HG02840 (cell line): Measurements from ENCODE around the gene TMEM98.
"Not testable (repeated sequence)": the region's sequence is repeated elsewhere in the genome, so short reads cannot be mapped to it uniquely, and the experiment has no call there.

ENCODE experiments used
- ATAC-seq: cut with Tn5 transposase; IDR thresholded peaks from one replicate; pipeline ENCODE4 v1.9.1; 2021; ENCODE audit warnings: mild to moderate bottlenecking, moderate library complexity, moderate number of reproducible peaks; ENCODE audit not compliant: unreplicated experiment, low FRiP score

Gene TMEM98

GRCh38 chr17:32971171-32971570 lies 43.2 kb downstream of the TMEM98 start:
- ATAC-seq: no peak

- no peak for ATAC-seq
Observed at GRCh38 chr17:32976131-32976530, 48.2 kb downstream of the TMEM98 start.

- no peak for ATAC-seq
Observed at GRCh38 chr17:32976605-32977004, 48.7 kb downstream of the TMEM98 start.

- no peak for ATAC-seq
Observed at GRCh38 chr17:32980230-32980629, 52.3 kb downstream of the TMEM98 start.

- ATAC-seq: not testable (repeated sequence)
Observed at GRCh38 chr17:32981611-32982010, 53.7 kb downstream of the TMEM98 start.

- ATAC-seq: no peak
Observed at GRCh38 chr17:32985050-32985756, 57.2 kb downstream of the TMEM98 start.

- not testable (repeated sequence) for ATAC-seq
Observed at GRCh38 chr17:32987453-32987805, 59.5 kb downstream of the TMEM98 start.

GRCh38 chr17:32987868-32988267 lies 59.9 kb downstream of the TMEM98 start:
- not testable (repeated sequence) for ATAC-seq

GRCh38 chr17:32988481-32989101 lies 60.6 kb downstream of the TMEM98 start:
- ATAC-seq: no peak

GRCh38 chr17:32992321-32993033 lies 64.5 kb downstream of the TMEM98 start:
- ATAC-seq: no peak

- no peak for ATAC-seq
Observed at GRCh38 chr17:32993977-32994376, 66.0 kb downstream of the TMEM98 start.
